ENCODE data around the gene UGCG.

The UGCG gene

DNA sequence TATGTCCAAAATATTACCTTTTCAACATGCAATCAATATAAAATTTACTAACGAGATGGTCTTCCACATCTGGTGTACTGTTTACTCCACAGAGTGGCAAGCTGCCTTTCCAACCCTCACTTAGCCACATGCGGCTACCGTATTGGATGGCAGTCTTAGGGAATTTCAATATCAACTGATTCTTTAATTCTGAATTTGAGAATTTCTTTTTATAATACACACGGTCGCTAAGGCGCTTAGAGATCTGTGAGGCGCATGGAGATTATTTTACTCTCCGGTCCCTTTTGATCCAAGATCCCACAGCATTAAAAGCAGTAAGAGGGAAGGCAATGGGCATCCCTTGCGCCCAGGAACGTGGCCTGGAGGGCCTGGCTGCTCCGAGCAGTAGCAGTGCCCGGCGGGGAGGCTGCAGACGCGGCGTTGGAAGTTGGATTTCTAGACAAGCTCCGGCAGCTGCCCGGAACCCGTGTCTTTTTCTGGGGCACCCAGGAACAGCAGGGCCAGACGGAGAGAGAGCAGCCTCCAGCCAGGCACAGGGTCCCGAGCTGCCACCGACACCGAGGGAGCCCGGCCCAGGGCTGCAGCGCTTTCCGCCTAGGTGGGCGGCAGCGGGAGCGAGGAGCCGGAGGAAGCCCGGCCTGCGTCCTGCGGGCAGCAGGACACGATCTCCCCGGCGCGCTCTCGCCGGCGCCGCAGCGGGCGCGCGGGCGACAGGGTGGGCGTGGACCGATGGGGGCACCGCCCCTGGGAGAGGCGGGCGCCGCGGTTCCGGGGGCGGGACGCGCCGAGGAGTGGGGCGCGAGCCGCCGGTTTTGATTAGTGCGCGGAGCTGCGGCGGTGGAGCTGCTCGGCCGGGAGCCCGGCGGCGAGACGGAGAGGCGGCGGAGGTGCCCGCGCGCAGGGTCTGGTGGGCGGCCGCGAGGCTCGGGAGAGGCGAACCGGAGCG is at the start of gene UGCG:
Gene UGCG, plus strand, starts transcription at position 819 of the 946 bp plus-strand sequence. CDS start 402 bp downstream, outside the sequence.
- Mint-ChIP-seq H3K4me3 (peak within 1 kb of the TSS; percentile 94), H3K9me3 (no peaks in the 10 kb centered on the region), H3K27me3 (ENCODE audit: low read depth) (no peaks in the 10 kb centered on the region), H3K4me1 (ENCODE audit: low read depth) (peaks cover 14% of the 10 kb centered on the region), H3K36me3 (ENCODE audit: low read depth) (no peaks in the 10 kb centered on the region), H3K27ac (peak within 1 kb of the TSS; percentile 86)
- peak; percentile 90 for DNase-seq (ENCODE audit: low spot score)

DNA sequence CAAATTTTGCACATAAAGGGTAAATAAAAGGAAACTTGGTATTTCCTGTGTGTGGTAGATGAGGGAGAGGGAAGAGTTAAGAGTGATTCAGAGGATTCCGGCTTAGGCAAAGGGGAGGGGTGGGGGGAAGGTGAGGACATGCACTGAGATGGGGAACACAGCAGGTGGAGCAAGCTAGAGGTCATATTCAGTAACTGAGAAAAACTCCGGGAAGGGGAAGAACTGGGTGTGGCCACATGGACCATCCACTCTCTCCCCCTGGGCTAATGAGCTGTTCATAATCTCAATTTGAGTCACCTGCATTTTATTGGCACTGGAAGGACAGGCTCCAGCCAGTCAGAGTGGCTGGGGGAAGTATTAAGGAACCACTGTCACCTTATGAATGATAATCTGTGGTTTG is 45.1 kb upstream of the UGCG start:
- H3K36me3 Mint-ChIP-seq (ENCODE audit: low read depth): no peaks in the 10 kb centered on the region
- H3K4me3 Mint-ChIP-seq: no peak overlapping the region
- H3K27ac Mint-ChIP-seq: no peak overlapping the region
- no peak for DNase-seq (ENCODE audit: low spot score)
- H3K9me3 Mint-ChIP-seq: no peaks in the 10 kb centered on the region
- no peaks in the 10 kb centered on the region for H3K4me1 Mint-ChIP-seq (ENCODE audit: low read depth)
- H3K27me3 Mint-ChIP-seq (ENCODE audit: low read depth): peaks cover 2% of the 10 kb centered on the region

DNA sequence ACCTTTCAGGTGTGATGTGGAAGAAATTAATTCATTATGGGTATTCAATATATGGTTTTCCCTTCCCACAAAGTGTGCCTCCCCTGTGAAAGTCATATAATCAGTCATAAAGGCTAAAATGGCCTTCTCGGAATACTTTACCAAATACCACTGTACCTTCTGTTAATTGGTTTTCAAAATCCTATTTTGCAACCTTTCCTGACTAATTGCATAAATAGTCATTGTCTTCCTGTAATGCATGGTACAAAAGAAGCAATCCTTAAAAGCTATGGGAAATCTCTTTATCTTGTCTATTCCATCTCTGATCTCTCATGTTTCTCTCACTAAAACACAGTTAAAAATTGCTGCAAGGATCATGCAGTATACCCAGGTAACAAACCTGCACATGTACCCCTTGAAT is 44.3 kb upstream of the UGCG start:
- Mint-ChIP-seq H3K4me1 (ENCODE audit: low read depth) (no peaks in the 10 kb centered on the region), H3K27ac (no peak overlapping the region), H3K4me3 (no peak overlapping the region), H3K36me3 (ENCODE audit: low read depth) (no peaks in the 10 kb centered on the region), H3K9me3 (no peaks in the 10 kb centered on the region), H3K27me3 (ENCODE audit: low read depth) (peaks cover 2% of the 10 kb centered on the region)
- no peak for DNase-seq (ENCODE audit: low spot score)

DNA sequence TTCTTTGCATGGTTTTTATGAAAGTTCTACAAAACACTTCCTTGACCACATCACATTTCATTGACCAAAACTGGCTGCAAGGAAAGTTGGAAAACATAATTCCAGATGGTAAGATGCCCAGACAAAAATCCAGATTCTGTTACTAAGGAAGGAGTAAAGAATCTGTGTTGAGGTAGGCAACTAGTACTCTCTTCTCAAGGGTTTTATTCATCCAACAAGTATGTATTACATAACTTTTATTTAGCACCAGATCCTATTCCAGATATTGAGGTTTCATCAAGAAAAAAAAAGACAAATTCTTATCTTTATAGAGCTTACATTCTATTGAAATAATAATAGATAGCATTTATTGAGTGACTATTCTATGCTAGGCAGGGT is 43.2 kb upstream of the UGCG start:
- H3K36me3 Mint-ChIP-seq (ENCODE audit: low read depth): no peaks in the 10 kb centered on the region
- H3K27me3 Mint-ChIP-seq (ENCODE audit: low read depth): peaks cover 3% of the 10 kb centered on the region
- H3K27ac Mint-ChIP-seq: no peak overlapping the region
- H3K9me3 Mint-ChIP-seq: no peaks in the 10 kb centered on the region
- H3K4me3 Mint-ChIP-seq: no peak overlapping the region
- DNase-seq (ENCODE audit: low spot score): no peak
- no peaks in the 10 kb centered on the region for H3K4me1 Mint-ChIP-seq (ENCODE audit: low read depth)

DNA sequence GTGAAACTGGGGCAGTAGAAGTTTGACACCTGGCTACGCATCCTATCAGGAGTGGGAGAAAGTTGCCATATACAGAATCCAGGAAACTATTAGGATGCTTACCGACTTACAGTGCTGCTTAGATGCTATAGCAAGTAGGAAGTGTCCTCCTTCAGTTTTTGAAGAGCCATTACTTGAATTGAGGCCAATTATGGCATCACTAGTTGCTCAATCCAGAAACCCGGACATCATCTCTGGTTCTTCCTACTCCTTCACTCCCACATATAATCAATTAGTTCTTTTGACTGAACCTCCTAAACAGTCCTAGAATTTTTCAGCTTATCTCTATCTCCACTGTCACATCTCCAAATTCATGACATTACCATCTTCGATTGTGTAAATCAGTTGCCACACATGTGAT is 41.8 kb upstream of the UGCG start:
- H3K4me3 Mint-ChIP-seq: no peak overlapping the region
- no peak overlapping the region for H3K27ac Mint-ChIP-seq
- no peak for DNase-seq (ENCODE audit: low spot score)
- H3K36me3 Mint-ChIP-seq (ENCODE audit: low read depth): no peaks in the 10 kb centered on the region
- peaks cover 5% of the 10 kb centered on the region for H3K27me3 Mint-ChIP-seq (ENCODE audit: low read depth)
- H3K4me1 Mint-ChIP-seq (ENCODE audit: low read depth): no peaks in the 10 kb centered on the region
- H3K9me3 Mint-ChIP-seq: no peaks in the 10 kb centered on the region

DNA sequence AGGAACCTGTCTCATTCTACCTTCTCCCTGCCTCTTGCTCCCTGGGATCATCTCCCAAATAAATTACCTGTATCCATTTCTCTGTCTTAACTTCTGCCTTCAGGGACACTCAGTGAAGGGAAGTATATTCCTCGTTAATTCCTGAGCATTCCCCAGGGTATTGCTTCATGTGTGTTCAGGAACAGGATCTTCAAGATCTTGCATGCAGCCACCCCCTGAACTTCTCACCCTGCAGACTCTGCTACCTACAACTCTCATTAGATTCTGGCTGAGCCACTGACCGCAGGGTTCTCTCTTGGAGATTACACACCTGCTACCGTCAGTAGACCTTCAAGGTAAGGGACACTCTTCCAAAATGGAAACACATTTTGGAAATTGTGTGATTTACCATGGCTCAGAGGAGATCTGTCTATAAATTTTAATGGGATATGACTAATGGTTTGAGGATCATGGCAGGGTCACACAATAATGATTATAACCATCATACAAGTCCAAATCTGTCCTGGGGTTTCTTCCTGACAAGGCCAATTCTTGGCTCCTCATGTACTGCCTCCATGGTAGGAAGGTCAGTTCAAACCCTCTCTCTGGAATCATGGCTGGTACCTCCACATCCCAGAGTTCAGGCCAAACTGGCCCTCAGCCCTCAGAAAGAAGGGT is 38.9 kb upstream of the UGCG start:
- Mint-ChIP-seq H3K27ac (no peak overlapping the region), H3K4me1 (ENCODE audit: low read depth) (no peaks in the 10 kb centered on the region), H3K36me3 (ENCODE audit: low read depth) (no peaks in the 10 kb centered on the region), H3K4me3 (no peak overlapping the region), H3K27me3 (ENCODE audit: low read depth) (peaks cover 16% of the 10 kb centered on the region), H3K9me3 (no peaks in the 10 kb centered on the region)
- no peak for DNase-seq (ENCODE audit: low spot score)

DNA sequence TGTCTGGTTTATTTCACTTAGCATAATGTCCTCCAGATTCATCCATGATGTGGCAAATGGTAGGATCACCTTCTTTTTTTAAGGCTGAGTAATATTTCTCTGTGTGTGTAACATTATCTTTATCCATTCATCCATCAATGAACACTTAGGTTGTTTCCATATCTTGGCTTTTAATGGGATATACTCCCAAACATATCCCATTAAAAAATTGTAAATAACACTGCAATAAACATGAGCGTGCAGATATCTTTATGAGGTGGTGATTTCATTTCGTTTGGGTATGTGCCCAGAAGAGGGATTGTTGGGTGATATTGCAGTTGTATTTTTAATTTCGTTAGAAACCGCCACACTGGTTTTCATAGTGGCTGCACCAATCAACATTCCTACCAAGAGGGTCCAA is 36.2 kb upstream of the UGCG start:
- H3K36me3 Mint-ChIP-seq (ENCODE audit: low read depth): no peaks in the 10 kb centered on the region
- no peak for DNase-seq (ENCODE audit: low spot score)
- no peaks in the 10 kb centered on the region for H3K4me1 Mint-ChIP-seq (ENCODE audit: low read depth)
- H3K27ac Mint-ChIP-seq: no peak overlapping the region
- H3K27me3 Mint-ChIP-seq (ENCODE audit: low read depth): peaks cover 17% of the 10 kb centered on the region
- no peaks in the 10 kb centered on the region for H3K9me3 Mint-ChIP-seq
- no peak overlapping the region for H3K4me3 Mint-ChIP-seq

DNA sequence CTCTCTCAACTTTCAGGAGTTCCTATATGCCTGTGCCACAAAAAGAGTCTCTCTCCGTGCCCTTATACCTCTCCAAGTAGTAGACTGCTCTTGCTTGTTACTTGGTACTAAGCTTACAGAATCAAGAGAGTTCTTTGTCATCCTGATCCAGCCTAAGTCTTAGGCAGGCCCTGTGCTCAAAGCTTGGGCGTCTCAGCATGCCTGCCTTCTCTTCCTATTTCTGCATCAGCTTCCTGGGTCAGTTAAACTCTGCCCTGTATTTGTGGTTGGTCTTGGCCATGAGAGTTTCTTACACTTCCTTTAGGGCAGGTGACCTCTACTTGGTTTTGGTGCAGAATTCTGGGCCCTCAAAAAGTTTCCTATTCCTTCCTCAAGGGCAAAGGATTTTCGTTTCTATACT is 33.0 kb upstream of the UGCG start:
- Mint-ChIP-seq H3K4me1 (ENCODE audit: low read depth) (peaks cover 2% of the 10 kb centered on the region), H3K27me3 (ENCODE audit: low read depth) (peaks cover 25% of the 10 kb centered on the region), H3K36me3 (ENCODE audit: low read depth) (no peaks in the 10 kb centered on the region), H3K9me3 (no peaks in the 10 kb centered on the region), H3K27ac (no peak overlapping the region), H3K4me3 (no peak overlapping the region)
- no peak for DNase-seq (ENCODE audit: low spot score)

DNA sequence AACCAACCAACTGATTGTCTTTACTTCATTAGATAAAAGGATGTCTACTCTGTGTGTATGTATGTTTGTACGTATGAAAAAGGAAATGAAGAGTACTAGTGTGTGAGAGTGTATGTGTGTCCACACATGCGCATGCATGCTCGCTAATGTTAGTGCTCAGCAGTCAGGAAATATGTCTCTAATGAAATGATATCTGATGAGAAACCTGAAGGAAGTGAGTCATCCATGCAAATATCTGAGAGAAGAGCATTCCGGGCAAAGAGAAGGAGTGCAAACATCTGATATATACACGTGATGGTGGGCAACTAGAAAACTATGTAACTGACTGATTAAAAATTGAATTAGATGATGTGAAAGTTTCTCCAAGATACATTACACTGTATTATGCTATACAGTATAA is 29.6 kb upstream of the UGCG start:
- H3K27ac Mint-ChIP-seq: no peak overlapping the region
- peaks cover 13% of the 10 kb centered on the region for H3K4me1 Mint-ChIP-seq (ENCODE audit: low read depth)
- no peaks in the 10 kb centered on the region for H3K9me3 Mint-ChIP-seq
- DNase-seq (ENCODE audit: low spot score): no peak
- no peak overlapping the region for H3K4me3 Mint-ChIP-seq
- no peaks in the 10 kb centered on the region for H3K36me3 Mint-ChIP-seq (ENCODE audit: low read depth)
- peaks cover 23% of the 10 kb centered on the region for H3K27me3 Mint-ChIP-seq (ENCODE audit: low read depth)

DNA sequence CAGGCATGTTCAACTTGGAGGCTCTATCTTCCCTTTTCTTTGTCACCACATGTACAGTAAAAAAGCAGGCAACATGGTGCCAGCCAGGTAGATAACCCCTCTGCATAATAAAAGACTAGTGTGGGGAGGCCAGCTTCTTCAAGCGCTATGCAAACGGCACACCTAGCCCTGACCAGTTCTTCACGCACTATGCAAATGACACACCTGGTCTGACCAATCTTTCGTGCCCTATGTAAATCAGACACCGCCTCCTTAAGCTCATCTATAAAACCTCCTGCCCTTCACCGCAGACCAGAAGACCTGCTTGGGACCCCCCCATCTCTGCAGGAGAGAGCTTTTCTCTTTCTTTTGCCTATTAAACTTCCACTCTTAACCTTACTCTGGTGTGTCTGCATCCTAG is 28.1 kb upstream of the UGCG start:
- no peaks in the 10 kb centered on the region for H3K9me3 Mint-ChIP-seq
- H3K27ac Mint-ChIP-seq: no peak overlapping the region
- H3K27me3 Mint-ChIP-seq (ENCODE audit: low read depth): peaks cover 26% of the 10 kb centered on the region
- no peak overlapping the region for H3K4me3 Mint-ChIP-seq
- DNase-seq (ENCODE audit: low spot score): no peak
- no peaks in the 10 kb centered on the region for H3K36me3 Mint-ChIP-seq (ENCODE audit: low read depth)
- H3K4me1 Mint-ChIP-seq (ENCODE audit: low read depth): peaks cover 13% of the 10 kb centered on the region

DNA sequence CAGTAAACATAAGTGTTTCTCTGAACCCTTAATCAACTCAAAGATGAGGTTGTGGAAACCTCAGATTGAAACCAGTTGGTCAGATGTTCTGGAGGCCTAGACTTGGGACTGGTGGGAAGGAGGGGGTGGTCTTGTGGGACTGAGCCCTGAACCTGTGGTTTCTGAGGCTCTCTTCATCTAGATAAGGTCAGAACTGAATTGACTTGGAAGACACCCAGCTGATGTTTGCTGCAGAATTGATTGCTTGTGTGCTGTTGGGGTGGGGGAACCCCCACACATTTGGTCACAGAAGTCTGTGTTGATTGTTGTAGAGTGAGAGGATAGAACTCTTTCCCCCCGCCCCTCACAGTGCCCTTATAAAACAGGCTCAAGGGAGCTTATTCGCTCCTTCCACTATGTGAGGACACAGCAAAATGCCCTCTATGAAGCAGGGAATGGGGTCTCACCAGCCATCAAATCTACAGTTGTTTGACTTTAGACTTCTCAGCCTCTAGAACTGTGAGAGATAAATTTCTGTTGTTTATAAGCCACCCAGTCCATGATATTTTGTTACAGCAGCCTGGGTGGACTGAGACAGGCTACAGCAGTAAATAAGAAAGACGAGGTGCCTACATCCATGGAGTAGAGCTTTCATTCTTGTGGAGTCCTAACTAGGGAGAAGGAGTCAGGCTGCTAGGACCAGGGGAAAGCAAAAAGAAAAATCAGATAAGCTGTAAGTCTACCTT is 25.7 kb upstream of the UGCG start:
- H3K27me3 Mint-ChIP-seq (ENCODE audit: low read depth): peaks cover 31% of the 10 kb centered on the region

DNA sequence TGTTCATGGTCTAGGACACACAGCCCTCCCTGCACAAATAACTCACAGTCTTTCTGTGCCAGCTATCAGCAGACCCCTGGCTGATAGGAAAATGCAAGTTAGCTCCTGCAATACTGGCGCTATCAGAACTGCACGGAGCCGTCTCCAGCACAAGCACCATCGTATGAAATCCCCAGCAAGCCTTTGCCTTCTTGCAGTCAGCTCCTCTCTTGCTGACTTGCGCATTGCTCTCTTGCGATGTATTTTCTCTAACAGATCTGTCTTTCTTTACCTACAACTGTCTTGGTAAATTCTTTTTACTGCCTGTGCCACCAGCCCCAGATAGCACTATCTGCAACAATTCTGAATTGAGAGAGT is 25.1 kb upstream of the UGCG start:
- Mint-ChIP-seq H3K27me3 (ENCODE audit: low read depth) (peaks cover 29% of the 10 kb centered on the region), H3K4me3 (no peak overlapping the region), H3K9me3 (no peaks in the 10 kb centered on the region), H3K4me1 (ENCODE audit: low read depth) (peaks cover 13% of the 10 kb centered on the region), H3K36me3 (ENCODE audit: low read depth) (no peaks in the 10 kb centered on the region), H3K27ac (no peak overlapping the region)
- no peak for DNase-seq (ENCODE audit: low spot score)

More for the DNA sequence above, 25.7 kb upstream of the UGCG start:
- peak; percentile 76 for DNase-seq (ENCODE audit: low spot score)
- H3K4me3 Mint-ChIP-seq: no peak overlapping the region
- H3K4me1 Mint-ChIP-seq (ENCODE audit: low read depth): peaks cover 13% of the 10 kb centered on the region
- no peak overlapping the region for H3K27ac Mint-ChIP-seq
- no peaks in the 10 kb centered on the region for H3K36me3 Mint-ChIP-seq (ENCODE audit: low read depth)
- H3K9me3 Mint-ChIP-seq: no peaks in the 10 kb centered on the region

DNA sequence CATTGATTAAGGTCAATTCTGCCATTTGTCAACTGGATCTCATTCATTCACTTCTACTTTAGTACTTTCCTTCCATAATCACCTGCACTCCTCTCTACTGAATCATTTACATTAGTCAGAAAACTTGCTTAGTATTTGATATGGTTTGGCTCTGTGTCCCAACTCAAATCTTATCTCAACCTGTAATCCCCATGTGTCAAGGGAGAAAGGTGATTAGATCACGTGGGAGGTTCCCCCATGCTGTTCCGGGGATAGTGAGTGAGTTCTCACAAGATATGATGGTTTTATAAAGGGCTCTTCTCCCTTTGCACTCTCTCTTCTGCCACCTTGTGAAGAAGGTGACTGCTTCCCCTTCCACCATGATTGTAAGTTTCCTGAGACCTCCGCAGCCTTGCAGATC is 23.7 kb upstream of the UGCG start:
- Mint-ChIP-seq H3K9me3 (no peaks in the 10 kb centered on the region), H3K36me3 (ENCODE audit: low read depth) (no peaks in the 10 kb centered on the region), H3K27ac (no peak overlapping the region), H3K27me3 (ENCODE audit: low read depth) (peaks cover 26% of the 10 kb centered on the region), H3K4me3 (no peak overlapping the region), H3K4me1 (ENCODE audit: low read depth) (peaks cover 11% of the 10 kb centered on the region)
- no peak for DNase-seq (ENCODE audit: low spot score)

DNA sequence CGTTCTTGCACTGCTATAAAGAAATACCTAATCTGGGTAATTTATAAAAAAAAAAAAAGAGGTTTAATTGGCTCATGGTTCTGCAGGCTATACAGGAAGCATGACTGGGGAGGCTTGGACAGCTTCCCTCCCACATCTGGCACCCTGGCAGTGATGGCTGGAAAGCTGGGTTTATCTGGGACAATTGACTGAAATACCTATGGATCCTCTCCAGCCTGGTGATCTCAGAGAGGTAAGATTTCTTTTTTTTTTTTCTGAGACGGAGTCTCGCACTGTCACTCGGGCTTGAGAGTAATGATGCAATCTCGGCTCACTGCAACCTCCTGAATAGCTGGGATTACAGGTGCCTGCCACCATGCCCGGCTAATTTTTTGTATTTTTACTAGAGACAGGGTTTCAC is 22.7 kb upstream of the UGCG start:
- H3K27ac Mint-ChIP-seq: no peak overlapping the region
- no peaks in the 10 kb centered on the region for H3K36me3 Mint-ChIP-seq (ENCODE audit: low read depth)
- no peak for DNase-seq (ENCODE audit: low spot score)
- peaks cover 11% of the 10 kb centered on the region for H3K4me1 Mint-ChIP-seq (ENCODE audit: low read depth)
- no peak overlapping the region for H3K4me3 Mint-ChIP-seq
- no peaks in the 10 kb centered on the region for H3K9me3 Mint-ChIP-seq
- peaks cover 19% of the 10 kb centered on the region for H3K27me3 Mint-ChIP-seq (ENCODE audit: low read depth)
